D721Med (cell line): ENCODE data around the gene ENO4.

Experiments
- DNase-seq: peaks from one replicate; pipeline ENCODE4 v3.0.0; 2011; ENCODE audit warnings: low spot score; ENCODE audit not compliant: insufficient read length
- FAIRE-seq: peaks from 2 replicates; lab custom pipeline; 2011; peaks lifted over from hg19 to GRCh38; lab: Jason Lieb, UNC
- TF ChIP-seq, protein P1 (sequence below): IDR thresholded peaks from 2 replicates; pipeline ENCODE4 v1.5.1; 2012; ENCODE audit warnings: mild to moderate bottlenecking, control low read depth; ENCODE audit not compliant: insufficient read depth; ENCODE audit errors: missing control alignments

The ENO4 gene

DNA sequence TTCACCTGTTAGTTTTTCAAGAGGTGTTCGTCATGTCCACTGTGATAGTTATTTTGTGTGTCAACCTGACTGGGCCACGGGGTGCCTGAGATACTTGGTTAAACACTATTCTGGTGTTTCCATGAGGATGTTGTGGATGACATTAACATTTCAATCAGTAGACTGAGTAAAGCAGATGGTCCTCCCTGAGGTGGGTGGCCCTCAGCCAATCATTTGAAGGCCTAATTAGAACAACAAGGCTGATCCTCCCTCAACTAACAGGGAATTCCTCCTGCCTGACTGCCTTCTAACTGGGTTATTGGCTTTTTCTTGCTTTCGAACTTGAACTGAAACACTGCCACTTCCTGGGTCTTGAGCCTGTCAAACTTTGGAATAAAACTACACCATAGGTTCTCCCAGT, 75.8 kb downstream of the ENO4 start:
- FAIRE-seq (no peak), DNase-seq (no peak)
- TF ChIP-seq, protein P1, sequence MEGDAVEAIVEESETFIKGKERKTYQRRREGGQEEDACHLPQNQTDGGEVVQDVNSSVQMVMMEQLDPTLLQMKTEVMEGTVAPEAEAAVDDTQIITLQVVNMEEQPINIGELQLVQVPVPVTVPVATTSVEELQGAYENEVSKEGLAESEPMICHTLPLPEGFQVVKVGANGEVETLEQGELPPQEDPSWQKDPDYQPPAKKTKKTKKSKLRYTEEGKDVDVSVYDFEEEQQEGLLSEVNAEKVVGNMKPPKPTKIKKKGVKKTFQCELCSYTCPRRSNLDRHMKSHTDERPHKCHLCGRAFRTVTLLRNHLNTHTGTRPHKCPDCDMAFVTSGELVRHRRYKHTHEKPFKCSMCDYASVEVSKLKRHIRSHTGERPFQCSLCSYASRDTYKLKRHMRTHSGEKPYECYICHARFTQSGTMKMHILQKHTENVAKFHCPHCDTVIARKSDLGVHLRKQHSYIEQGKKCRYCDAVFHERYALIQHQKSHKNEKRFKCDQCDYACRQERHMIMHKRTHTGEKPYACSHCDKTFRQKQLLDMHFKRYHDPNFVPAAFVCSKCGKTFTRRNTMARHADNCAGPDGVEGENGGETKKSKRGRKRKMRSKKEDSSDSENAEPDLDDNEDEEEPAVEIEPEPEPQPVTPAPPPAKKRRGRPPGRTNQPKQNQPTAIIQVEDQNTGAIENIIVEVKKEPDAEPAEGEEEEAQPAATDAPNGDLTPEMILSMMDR = no peak

DNA sequence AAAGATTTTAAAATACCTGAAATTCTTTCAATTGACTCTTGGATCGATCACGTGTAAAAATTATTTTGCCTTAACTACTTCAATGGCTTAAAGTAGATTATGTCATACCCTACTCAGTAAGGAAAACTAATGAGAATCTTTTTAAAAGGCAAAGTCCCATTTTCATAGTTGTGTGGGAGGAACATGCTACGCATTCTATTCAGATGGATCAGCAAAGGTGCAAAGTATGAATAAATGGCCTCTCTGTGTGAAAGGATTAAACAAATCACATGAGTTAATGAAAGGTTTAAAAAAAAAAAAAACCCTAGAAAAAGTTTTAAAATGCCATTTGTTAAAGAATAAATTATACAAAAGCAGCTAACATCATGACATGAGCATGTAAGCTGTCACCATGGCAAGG, 77.1 kb downstream of the ENO4 start:
- no peak for FAIRE-seq
- TF ChIP-seq, protein P1 = no peak
- no peak for DNase-seq

DNA sequence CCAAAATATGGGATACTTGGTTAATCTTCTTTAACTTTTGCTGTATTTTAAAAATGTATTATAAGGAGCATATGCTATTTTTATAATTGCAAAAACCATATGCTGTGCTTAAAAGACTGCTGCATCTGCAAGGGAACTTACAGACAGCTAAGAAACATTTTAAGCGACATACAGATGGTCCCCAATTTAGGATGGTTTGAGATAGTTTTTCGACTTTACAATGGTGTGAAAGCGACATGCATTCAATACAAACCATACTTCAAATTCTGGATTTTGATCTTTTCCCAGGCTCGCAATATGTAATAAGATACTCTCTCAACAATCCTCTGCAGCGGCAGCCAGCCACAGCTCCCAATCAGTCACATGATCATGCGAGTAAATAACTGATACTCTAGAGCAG, 82.5 kb downstream of the ENO4 start:
- TF ChIP-seq, protein P1 = no peak
- DNase-seq (no peak), FAIRE-seq (no peak)
